ENCODE results near the gene CCR5AS.

DNA sequence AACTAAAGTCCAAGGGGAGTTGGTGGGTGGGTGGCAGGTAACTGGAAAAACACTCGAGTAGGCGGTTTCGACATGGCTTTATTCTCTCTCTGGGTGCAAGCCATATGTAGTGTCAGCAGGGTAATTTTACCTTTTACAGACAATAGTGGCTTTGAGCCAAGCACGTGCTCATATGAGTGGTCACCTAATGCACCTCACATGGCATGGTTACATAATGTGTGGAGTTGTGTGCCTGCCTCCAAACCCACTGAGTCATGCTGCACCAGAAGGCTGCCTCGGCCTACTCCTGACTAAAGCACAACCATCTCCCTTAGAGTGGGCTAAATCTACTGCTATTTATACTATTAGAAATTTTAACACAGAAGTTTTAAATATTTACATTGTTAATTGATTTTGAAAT lies 16.7 kb upstream of the CCR5AS start:
- TF ChIP-seq, protein P1, sequence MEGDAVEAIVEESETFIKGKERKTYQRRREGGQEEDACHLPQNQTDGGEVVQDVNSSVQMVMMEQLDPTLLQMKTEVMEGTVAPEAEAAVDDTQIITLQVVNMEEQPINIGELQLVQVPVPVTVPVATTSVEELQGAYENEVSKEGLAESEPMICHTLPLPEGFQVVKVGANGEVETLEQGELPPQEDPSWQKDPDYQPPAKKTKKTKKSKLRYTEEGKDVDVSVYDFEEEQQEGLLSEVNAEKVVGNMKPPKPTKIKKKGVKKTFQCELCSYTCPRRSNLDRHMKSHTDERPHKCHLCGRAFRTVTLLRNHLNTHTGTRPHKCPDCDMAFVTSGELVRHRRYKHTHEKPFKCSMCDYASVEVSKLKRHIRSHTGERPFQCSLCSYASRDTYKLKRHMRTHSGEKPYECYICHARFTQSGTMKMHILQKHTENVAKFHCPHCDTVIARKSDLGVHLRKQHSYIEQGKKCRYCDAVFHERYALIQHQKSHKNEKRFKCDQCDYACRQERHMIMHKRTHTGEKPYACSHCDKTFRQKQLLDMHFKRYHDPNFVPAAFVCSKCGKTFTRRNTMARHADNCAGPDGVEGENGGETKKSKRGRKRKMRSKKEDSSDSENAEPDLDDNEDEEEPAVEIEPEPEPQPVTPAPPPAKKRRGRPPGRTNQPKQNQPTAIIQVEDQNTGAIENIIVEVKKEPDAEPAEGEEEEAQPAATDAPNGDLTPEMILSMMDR (IDR thresholded peaks at IDR 0.05 in 8 of 11, conservative IDR thresholded peaks at IDR 0.05 in 3 of 11): no peak
- TF ChIP-seq POLR2A (IDR thresholded peaks at IDR 0.05) (no peak), POLR2AphosphoS5 (IDR thresholded peaks at IDR 0.05) (no peak)

Data from spleen (tissue), 7 donors.